HepG2 (cell line): Measurements from ENCODE around the gene GADD45G. TPM values are rescaled to one million over a fixed set of nuclear protein-coding genes. Genes with fewer than 3 reads are reported as not detected.

ENCODE experiments used
- ATAC-seq: fragments of 200-7000 bp; cut with Tn5 transposase; 3 replicates; pipeline ENCODE4 v1.9.1; 2020; ENCODE audit warnings: mild to moderate bottlenecking, moderate library complexity
- BruUV-seq: library from RNA; stranded (reverse); fragments of 400-500 nt; replicated peaks from 2 replicates; lab custom pipeline; 2021; lab: Mats Ljungman, UMichigan
- CTCF ChIA-PET: fragments of 300-600 bp; formaldehyde crosslinking; extraction: SDS; loops from one replicate; lab custom pipeline; 2021; ENCODE audit warnings: low total read pairs, inconsistent platforms, low intra/inter-chr PET ratio; lab: Yijun Ruan, JAX
- POLR2A ChIA-PET: fragments of 350-600 bp; sonication (Branson Sonifier 250); formaldehyde crosslinking; loops from one replicate; lab custom pipeline; 2020; ENCODE audit warnings: antibody characterized with exemption, inconsistent platforms; lab: Yijun Ruan, JAX
- DNase-seq: peaks from one replicate; pipeline ENCODE4 v3.0.0-alpha.2; 2015; ENCODE audit warnings: low spot score
- FAIRE-seq: peaks from 3 replicates; lab custom pipeline; 2011; peaks lifted over from hg19 to GRCh38; lab: Jason Lieb, UNC
- H2AFZ ChIP-seq: one replicate; pipeline ENCODE4 v1.6.1; 2011; ENCODE audit warnings: low read length, inconsistent platforms
- H3K27ac ChIP-seq: fragments of 300-600 bp; 3 replicates; pipeline ENCODE4 v1.8.0; 2011; ENCODE audit warnings: mixed run types, mild to moderate bottlenecking, mixed read lengths, low read length, inconsistent platforms; ENCODE audit not compliant: insufficient read depth; ENCODE audit errors: extremely low read length
- H3K27me3 ChIP-seq, 2 experiments: fragments of 200-600 bp in 1 of 2; 2 replicates in 1 of 2; 3 replicates in 1 of 2; pipeline versions ENCODE4 v1.6.0 to v1.8.0; 2011; ENCODE audit warnings: low read length in 2 of 2, mild to moderate bottlenecking in 2 of 2, moderate library complexity in 2 of 2, inconsistent platforms in 1 of 2; ENCODE audit not compliant: insufficient read depth in 2 of 2, control insufficient read depth in 1 of 2
- H3K36me3 ChIP-seq, 2 experiments: fragments of 200-600 bp in 1 of 2; replicated peaks in 1 of 2; 2 replicates in 1 of 2; 3 replicates in 1 of 2; pipeline versions ENCODE4 v1.5.1 to v1.8.0; 2011; ENCODE audit warnings: low read length in 2 of 2, inconsistent platforms in 1 of 2; ENCODE audit not compliant: insufficient read depth in 2 of 2, control insufficient read depth in 1 of 2
- H3K4me1 ChIP-seq: 2 replicates; pipeline ENCODE4 v1.5.1; 2012; ENCODE audit warnings: low read length, inconsistent platforms; ENCODE audit not compliant: insufficient read depth
- H3K4me2 ChIP-seq: 2 replicates; pipeline ENCODE4 v1.6.0; 2011; ENCODE audit warnings: low read depth, low read length, inconsistent platforms
- H3K4me3 ChIP-seq, 3 experiments: fragments of 200-600 bp in 1 of 3; sonication (generic), shearing (Covaris generic) in 1 of 3; replicated peaks in 1 of 3; 2 replicates each; pipeline ENCODE4 v1.5.1; 2011 to 2016; ENCODE audit warnings: low read length in 3 of 3, inconsistent platforms in 2 of 3, low read depth in 2 of 3, mild to moderate bottlenecking in 2 of 3, control low read depth in 1 of 3, mixed read lengths in 1 of 3; ENCODE audit not compliant: insufficient read depth in 1 of 3
- H3K79me2 ChIP-seq: one replicate; pipeline ENCODE4 v1.6.1; 2011; ENCODE audit warnings: low read length, inconsistent platforms; ENCODE audit not compliant: insufficient read depth
- H3K9ac ChIP-seq: 2 replicates; pipeline ENCODE4 v1.6.0; 2011; ENCODE audit warnings: mild to moderate bottlenecking, low read depth, low read length, inconsistent platforms; ENCODE audit not compliant: insufficient read depth
- H3K9me3 ChIP-seq: 2 replicates; pipeline ENCODE4 v1.5.1; 2012; ENCODE audit warnings: mild to moderate bottlenecking, low read length
- H4K20me1 ChIP-seq: 2 replicates; pipeline ENCODE4 v1.6.0; 2011; ENCODE audit warnings: inconsistent platforms, mild to moderate bottlenecking, low read length, moderate library complexity; ENCODE audit not compliant: insufficient read depth
- DMTF1 ChIP-seq: sonication (generic); formaldehyde crosslinking; IDR thresholded peaks from 2 replicates; pipeline ENCODE4 v1.4.0; 2020; ENCODE audit warnings: mild to moderate bottlenecking, missing genetic modification reagents
- DR1 ChIP-seq: sonication (generic); formaldehyde crosslinking; IDR thresholded peaks from 2 replicates; pipeline ENCODE4 v1.8.0; 2021; ENCODE audit warnings: mild to moderate bottlenecking, missing genetic modification reagents, inconsistent platforms
- HDAC2 ChIP-seq: sonication (generic); formaldehyde crosslinking; IDR thresholded peaks from 2 replicates; pipeline ENCODE4 v1.4.0; 2020; ENCODE audit warnings: missing genetic modification reagents
- MAX ChIP-seq: IDR thresholded peaks from 2 replicates; pipeline ENCODE4 v1.6.1; 2012; ENCODE audit warnings: inconsistent platforms
- NCOR1 ChIP-seq: fragments of 200-600 bp; sonication (generic); IDR thresholded peaks from 2 replicates; pipeline ENCODE4 v1.7.0; 2017; ENCODE audit warnings: antibody characterized with exemption, low read length, borderline replicate concordance
- RARA ChIP-seq: IDR thresholded peaks from 2 replicates; pipeline ENCODE4 v1.6.1; 2016; ENCODE audit warnings: missing genetic modification reagents, missing compliant biosample characterization
- SP2 ChIP-seq: sonication (generic); formaldehyde crosslinking; IDR thresholded peaks from 2 replicates; pipeline ENCODE4 v1.5.1; 2020; ENCODE audit warnings: mild to moderate bottlenecking, missing genetic modification reagents
- TBX3 ChIP-seq: fragments of 450-650 bp; IDR thresholded peaks from 2 replicates; pipeline ENCODE4 v1.6.1; 2017; ENCODE audit warnings: antibody characterized with exemption, mild to moderate bottlenecking, inconsistent platforms, borderline replicate concordance
- ZFY ChIP-seq: sonication (generic); formaldehyde crosslinking; IDR thresholded peaks from 2 replicates; pipeline ENCODE4 v1.4.0; 2020; ENCODE audit warnings: missing genetic modification reagents
- ZNF160 ChIP-seq: sonication (generic); formaldehyde crosslinking; IDR thresholded peaks from 2 replicates; pipeline ENCODE4 v1.8.0; 2022; ENCODE audit warnings: mild to moderate bottlenecking, inconsistent platforms, missing genetic modification reagents
- ZNF276 ChIP-seq: sonication (generic); formaldehyde crosslinking; IDR thresholded peaks from 2 replicates; pipeline ENCODE4 v1.4.0; 2020; ENCODE audit warnings: mild to moderate bottlenecking, low read depth, missing genetic modification reagents
- ZNF333 ChIP-seq: sonication (generic); formaldehyde crosslinking; IDR thresholded peaks from 2 replicates; pipeline ENCODE4 v1.4.0; 2020; ENCODE audit warnings: mild to moderate bottlenecking, missing genetic modification reagents, borderline replicate concordance
- ZNF343 ChIP-seq: sonication (generic); formaldehyde crosslinking; IDR thresholded peaks from 2 replicates; pipeline ENCODE4 v1.4.0; 2020; ENCODE audit warnings: mild to moderate bottlenecking, missing genetic modification reagents
- ZNF382 ChIP-seq: sonication (generic); formaldehyde crosslinking; IDR thresholded peaks from 2 replicates; pipeline ENCODE4 v1.5.0; 2020; ENCODE audit warnings: missing genetic modification reagents, mild to moderate bottlenecking, borderline replicate concordance
- ZNF496 ChIP-seq: sonication (generic); formaldehyde crosslinking; IDR thresholded peaks from 2 replicates; pipeline ENCODE4 v1.8.1; 2023; ENCODE audit warnings: mild to moderate bottlenecking, moderate library complexity, missing genetic modification reagents; ENCODE audit not compliant: insufficient replicate concordance
- ZNF839 ChIP-seq: sonication (generic); formaldehyde crosslinking; IDR thresholded peaks from 2 replicates; pipeline ENCODE4 v1.4.0; 2020; ENCODE audit warnings: missing genetic modification reagents, mild to moderate bottlenecking, borderline replicate concordance
- ZNF879 ChIP-seq: sonication (generic); formaldehyde crosslinking; IDR thresholded peaks from 2 replicates; pipeline ENCODE4 v1.8.1; 2023; ENCODE audit warnings: missing genetic modification reagents
- ZSCAN20 ChIP-seq: sonication (generic); formaldehyde crosslinking; IDR thresholded peaks from 2 replicates; pipeline ENCODE4 v1.4.0; 2020; ENCODE audit warnings: missing genetic modification reagents, mild to moderate bottlenecking, borderline replicate concordance
- WGBS: methylation state at CpG from one replicate; pipeline ENCODE4 v1.1.6; 2017; ENCODE audit warnings: low lambda C conversion rate; 5-methylcytosine and 5-hydroxymethylcytosine counted together
- in situ Hi-C: cut with HindIII; loops from 2 replicates; pipeline ENCODE4 v1.10.0; 2017; ENCODE audit warnings: low pct_unique_long_range_greater_than_20kb; ENCODE audit not compliant: extremely low pct_ligation_motif_present
- intact Hi-C: fragments of 100-400 bp; cut with micrococcal nuclease; formaldehyde crosslinking; loops from one replicate; pipeline ENCODE4 v1.10.0; 2022; ENCODE audit not compliant: unreplicated experiment
- polyA plus RNA-seq, 8 experiments: library from polyadenylated mRNA; depleted of rRNA in 3 of 8; stranded (reverse) in 7 of 8; unstranded in 1 of 8; fragments of >200 nt; fragmentation: Illumina TruSeq in 4 of 8; extraction: Trizol in 4 of 8; gene quantifications; 2 replicates each; pipeline versions ENCODE4 v1.2.1 to v1.2.3, GENCODE V29; 2011 to 2016; ENCODE audit warnings: low read depth in 4 of 8, missing spikeins in 1 of 8, mixed read lengths in 1 of 8; ENCODE audit not compliant: insufficient read depth in 1 of 8
- total RNA-seq, 5 experiments: library from RNA; depleted of rRNA; stranded (reverse); fragments of >200 nt; fragmentation: Illumina TruSeq; extraction: Trizol; gene quantifications; 2 replicates each; pipeline ENCODE4 v1.2.3, GENCODE V29; 2016; ENCODE audit warnings: low read depth in 1 of 5

Gene GADD45G
- total and polyA plus RNA-seq, 2 of the 13 experiments (the other 11 are each of a cell fraction or from before 2014, with no cell fraction given): not detected

GRCh38 chr9:89590415-89590814, 14.4 kb upstream of the GADD45G start:
- FAIRE-seq (no peak), DNase-seq (no peak)
- Histone ChIP-seq H4K20me1 (no peaks in the 10 kb centered on the region), H3K27ac (no peak overlapping the region), H3K36me3 (no peaks in the 10 kb centered on the region), H3K4me2 (no peak overlapping the region), H3K4me1 (peaks cover 28% of the 10 kb centered on the region), H3K4me3 (no peak overlapping the region)
- intact Hi-C loops: no loop called here
- in situ Hi-C loops: loop anchor here (10.0 kb wide), 1 partner anchor 1284 kb away; no protein-coding TSS in a partner anchor
- TF ChIP-seq ZFY (CRISPR knock-in tag) (no peak), NCOR1 (no peak), ZNF839 (CRISPR knock-in tag) (no peak), HDAC2 (no peak), ZNF382 (CRISPR knock-in tag) (no peak), TBX3 (no peak), ZNF496 (CRISPR knock-in tag) (no peak), SP2 (CRISPR knock-in tag) (no peak), ZNF343 (no peak), ZNF333 (CRISPR knock-in tag) (no peak), ZNF276 (CRISPR knock-in tag) (no peak), ZNF879 (CRISPR knock-in tag) (no peak), MAX (no peak), ZSCAN20 (CRISPR knock-in tag) (no peak), DMTF1 (CRISPR knock-in tag) (no peak), DR1 (CRISPR knock-in tag) (no peak), ZNF160 (CRISPR knock-in tag) (no peak), RARA (no peak)
- TF ChIP-seq, all 625 proteins: peak for 0
- no TSS peak for BruUV-seq
- Histone ChIP-seq H2AFZ (no peak overlapping the region), H3K27me3 (peaks cover 0 to 3% of the 10 kb centered on the region in 2 experiments; a peak in 1 of 5 replicates), H3K9ac (no peak overlapping the region), H3K79me2 (no peaks in the 10 kb centered on the region), H3K9me3 (no peaks in the 10 kb centered on the region)
- ChIA-PET POLR2A (no interaction called here), CTCF (interaction anchor here (0.9 kb wide), 1 partner anchor 13 kb away, joined by 4 read pairs; no protein-coding TSS in a partner anchor)
- no peak for ATAC-seq
- WGBS: 15% methylated on average over 2 of the region's 2 CpGs
